PC-9 (cell line): Measurements from ENCODE around the gene WRAP53.

ENCODE experiments used
- CTCF ChIP-seq: fragments of 200-600 bp; sonication (generic); conservative IDR thresholded peaks from 2 replicates; pipeline ENCODE4 v1.6.1; 2017; ENCODE audit warnings: mixed run types, antibody characterized with exemption, mild to moderate bottlenecking, moderate library complexity
- EZH2 ChIP-seq: fragments of 200-600 bp; sonication (generic); IDR thresholded peaks from 2 replicates; pipeline ENCODE4 v1.8.0; 2017; ENCODE audit warnings: antibody characterized with exemption, low read depth

- TF ChIP-seq CTCF (no peak), EZH2 (no peak)
These were observed 20.8 kb downstream of the WRAP53 start for GRCh38 chr17:7709031-7709430.
